GM12864 (cell line): ENCODE results near the gene KMT5B.

ENCODE experiments used
- DNase-seq: peaks from one replicate; pipeline ENCODE4 v3.0.0-alpha.2; 2011; ENCODE audit warnings: low read depth
- H3K4me3 ChIP-seq: 2 replicates; pipeline ENCODE4 v1.5.1; 2011; ENCODE audit warnings: mild to moderate bottlenecking, low read depth, low read length, control low read depth
- CTCF ChIP-seq: IDR thresholded peaks from 2 replicates; pipeline ENCODE4 v1.5.1; 2011; ENCODE audit warnings: low read depth, mild to moderate bottlenecking, moderate library complexity, low read length, control low read depth, inconsistent platforms; ENCODE audit errors: missing control alignments

The KMT5B gene

GRCh38 chr11:68196219-68196618 is 16.9 kb downstream of the KMT5B start:
- no peak for TF ChIP-seq CTCF
- H3K4me3 ChIP-seq = no peak overlapping the region
- DNase-seq = no peak

GRCh38 chr11:68194675-68195294 is 18.3 kb downstream of the KMT5B start:
- no peak overlapping the region for H3K4me3 ChIP-seq
- DNase-seq = no peak
- TF ChIP-seq CTCF = no peak

GRCh38 chr11:68193018-68193417 is 20.1 kb downstream of the KMT5B start:
- no peak for DNase-seq
- no peak overlapping the region for H3K4me3 ChIP-seq
- no peak for TF ChIP-seq CTCF

GRCh38 chr11:68191661-68192579 is 21.2 kb downstream of the KMT5B start:
- no peak for TF ChIP-seq CTCF
- no peak for DNase-seq
- H3K4me3 ChIP-seq = no peak overlapping the region

- no peak for DNase-seq
- no peak for TF ChIP-seq CTCF
- no peak overlapping the region for H3K4me3 ChIP-seq
Observed at GRCh38 chr11:68189888-68190287, 23.2 kb downstream of the KMT5B start.

- no peak for DNase-seq
- TF ChIP-seq CTCF = no peak
- H3K4me3 ChIP-seq = no peak overlapping the region
Observed at GRCh38 chr11:68189082-68189481, 24.0 kb downstream of the KMT5B start.
